Urinary bladder (tissue), 4 donors: ENCODE results near the gene AQP12A. TPM values are rescaled to one million over a fixed set of nuclear protein-coding genes. Genes with fewer than 3 reads are reported as not detected.

ENCODE experiments used
- DNase-seq: peaks from one replicate; pipeline ENCODE4 v3.0.0-alpha.2; 2015; ENCODE audit errors: extremely low spot score
- H3K27ac ChIP-seq: one replicate; pipeline ENCODE4 v1.5.1; 2013; ENCODE audit warnings: low read depth, mild to moderate bottlenecking, moderate library complexity
- H3K36me3 ChIP-seq: one replicate; pipeline ENCODE4 v1.6.1; 2013; ENCODE audit warnings: mild to moderate bottlenecking, moderate library complexity; ENCODE audit not compliant: insufficient read depth
- H3K4me1 ChIP-seq: one replicate; pipeline ENCODE4 v1.6.1; 2013; ENCODE audit warnings: mild to moderate bottlenecking, moderate library complexity; ENCODE audit not compliant: insufficient read depth
- H3K4me3 ChIP-seq: one replicate; pipeline ENCODE4 v1.5.1; 2013; ENCODE audit warnings: low read depth, low read length
- WGBS: extraction: QIAGEN DNeasy Blood & Tissue Kit; methylation state at CpG from one replicate; pipeline ENCODE4 v1.1.7; 2013; 5-methylcytosine and 5-hydroxymethylcytosine counted together
- polyA plus RNA-seq: library from polyadenylated mRNA; stranded (reverse); fragments of 200-250 nt; gene quantifications from one replicate; pipeline ENCODE4 v1.2.3, GENCODE V29; 2013
- total RNA-seq: library from RNA; depleted of rRNA; stranded (reverse); fragments of >200 nt; gene quantifications from one replicate; pipeline ENCODE4 v1.2.3, GENCODE V29; 2014
- donor health status: healthy with polysubstance abuse.
- donor health status: healthy.

Gene AQP12A
- total and polyA plus RNA-seq, 2 donors: not detected

DNA sequence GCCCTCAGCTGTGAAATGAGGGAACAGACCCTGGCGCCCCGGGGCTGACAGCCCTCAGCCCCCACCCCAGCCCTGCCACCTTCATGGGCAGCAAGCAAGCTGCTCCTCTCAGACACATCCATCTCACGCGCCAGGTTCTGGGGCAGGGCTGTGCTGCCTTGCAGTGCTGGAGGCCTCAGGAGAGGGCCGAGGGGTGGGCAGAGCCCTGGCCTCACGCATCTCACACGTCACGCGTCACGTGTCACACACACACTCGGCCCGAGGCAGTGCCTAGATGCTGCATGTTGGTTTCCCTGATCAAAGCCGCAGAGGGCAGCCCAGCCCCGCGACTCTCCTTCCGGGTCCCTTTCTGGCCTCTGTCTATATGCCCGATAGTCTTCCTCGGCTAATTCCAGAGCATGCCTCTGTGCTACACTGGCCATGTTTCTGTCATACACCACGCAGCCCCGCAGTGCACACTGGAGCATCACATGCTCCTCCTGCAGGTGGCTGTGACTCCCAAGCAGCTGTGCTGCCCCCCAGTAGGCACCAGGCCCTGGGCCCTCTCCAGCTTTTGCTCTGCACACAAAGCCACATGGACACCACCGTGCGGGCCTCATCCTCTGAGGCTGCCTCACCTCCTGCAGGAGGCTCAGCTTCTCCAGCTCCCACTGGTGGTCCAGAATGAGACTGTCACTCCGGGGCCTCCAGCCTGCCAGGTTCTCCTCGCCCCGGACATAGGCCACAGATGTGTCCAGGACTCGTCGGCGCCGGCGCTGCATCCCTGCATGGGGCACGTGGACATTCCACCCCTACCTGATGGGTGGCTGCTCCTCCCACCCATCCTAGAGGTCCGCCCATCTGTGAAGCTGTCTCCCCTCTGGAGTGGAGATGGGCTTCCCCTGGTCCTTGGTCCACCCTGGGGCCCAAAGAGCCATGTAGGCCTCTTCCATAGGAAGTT, 31.4 kb downstream of the AQP12A start:
- no peak overlapping the region for H3K4me3 ChIP-seq
- H3K4me1 ChIP-seq: no peaks in the 10 kb centered on the region
- DNase-seq: no peak
- no peak overlapping the region for H3K27ac ChIP-seq
- 84% methylated on average over 32 of the region's 32 CpGs for WGBS
- no peaks in the 10 kb centered on the region for H3K36me3 ChIP-seq

DNA sequence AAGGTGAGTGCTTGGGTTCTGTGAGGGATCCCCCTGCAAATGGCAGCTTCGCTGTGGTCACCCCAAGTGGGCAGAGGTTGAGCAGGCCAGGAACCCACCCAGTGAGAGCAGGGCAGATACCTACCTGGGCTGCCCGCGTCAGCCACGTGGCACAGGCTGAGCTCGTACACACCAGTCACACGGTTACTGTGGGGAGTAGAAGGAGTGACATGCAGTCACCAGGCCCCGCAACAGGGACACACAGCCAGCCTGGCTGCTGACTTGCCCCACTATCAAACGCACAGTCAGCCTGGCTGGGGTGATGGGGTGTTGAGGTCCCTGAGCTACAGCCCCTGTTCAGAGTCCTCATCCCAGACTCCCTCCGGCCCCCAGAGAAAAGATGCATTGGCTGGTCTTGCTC, 32.2 kb downstream of the AQP12A start:
- no peak overlapping the region for H3K4me3 ChIP-seq
- no peaks in the 10 kb centered on the region for H3K36me3 ChIP-seq
- DNase-seq: no peak
- WGBS: 96% methylated on average over 9 of the region's 9 CpGs
- no peak overlapping the region for H3K27ac ChIP-seq
- H3K4me1 ChIP-seq: no peaks in the 10 kb centered on the region

DNA sequence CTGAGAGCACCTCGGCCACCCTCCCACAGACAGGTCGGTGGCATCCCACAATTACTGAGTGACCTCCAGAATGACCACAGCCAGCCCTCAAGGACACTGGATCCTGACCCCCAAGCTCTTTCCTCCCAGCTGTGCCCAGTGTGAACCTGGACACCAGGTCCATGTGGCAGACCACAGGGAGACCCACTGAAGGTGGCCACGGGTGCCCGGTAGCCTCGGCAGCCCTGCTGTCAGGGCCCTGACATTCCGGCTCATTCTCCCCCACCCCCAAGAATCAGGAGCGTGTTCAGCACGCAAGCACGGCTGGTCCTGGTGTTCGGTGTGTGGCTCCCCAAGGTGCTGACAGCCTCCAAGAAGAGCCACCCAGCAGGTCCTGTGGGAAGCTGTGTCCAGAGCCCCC, 32.8 kb downstream of the AQP12A start:
- Histone ChIP-seq H3K27ac (no peak overlapping the region), H3K4me3 (no peak overlapping the region), H3K4me1 (no peaks in the 10 kb centered on the region), H3K36me3 (no peaks in the 10 kb centered on the region)
- DNase-seq: no peak
- 93% methylated on average over 10 of the region's 10 CpGs for WGBS

DNA sequence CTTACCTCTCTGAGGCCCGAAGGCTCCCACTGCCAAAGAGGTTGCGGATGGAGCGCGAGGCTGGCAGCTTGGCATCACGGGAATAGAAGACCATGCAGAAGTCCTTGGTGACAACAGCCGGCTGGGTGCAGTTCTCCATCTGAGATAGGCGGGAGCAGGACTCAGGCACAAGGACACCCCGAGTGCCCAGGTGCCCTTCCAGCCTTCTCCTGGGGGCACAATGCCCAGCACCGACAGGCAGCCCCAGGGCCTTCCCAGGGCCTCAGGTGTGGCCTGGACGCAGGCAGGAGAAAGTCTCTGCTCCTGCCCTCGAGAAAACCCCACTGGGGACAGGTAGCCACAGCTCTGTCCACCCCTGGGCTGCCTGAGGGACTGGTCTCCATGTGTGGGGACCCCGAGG, 33.6 kb downstream of the AQP12A start:
- Histone ChIP-seq H3K27ac (no peak overlapping the region), H3K4me1 (no peaks in the 10 kb centered on the region), H3K36me3 (no peaks in the 10 kb centered on the region), H3K4me3 (no peak overlapping the region)
- 91% methylated on average over 12 of the region's 12 CpGs for WGBS
- DNase-seq: no peak

DNA sequence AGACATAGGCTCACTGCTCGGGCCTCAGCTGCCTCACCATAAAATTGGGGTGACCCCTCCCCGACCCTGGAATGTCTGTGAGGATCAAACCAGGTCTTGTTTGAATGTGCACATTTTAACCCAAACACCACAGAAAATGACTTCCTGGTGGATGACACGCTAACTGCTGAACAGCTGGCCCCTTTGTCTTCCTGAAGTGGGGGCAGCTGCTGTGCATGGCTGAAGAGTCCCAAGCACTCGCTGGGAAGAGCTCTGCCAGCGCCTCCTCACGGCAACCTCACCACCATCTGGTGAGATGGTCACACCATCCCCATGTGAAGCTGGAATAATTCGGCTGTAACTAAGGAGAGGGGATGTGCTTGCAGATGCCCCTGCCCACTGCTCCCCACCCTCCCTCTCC, 34.0 kb downstream of the AQP12A start:
- Histone ChIP-seq H3K4me1 (no peaks in the 10 kb centered on the region), H3K4me3 (no peak overlapping the region), H3K36me3 (no peaks in the 10 kb centered on the region), H3K27ac (no peak overlapping the region)
- no peak for DNase-seq
- 76% methylated on average over 7 of the region's 7 CpGs for WGBS

DNA sequence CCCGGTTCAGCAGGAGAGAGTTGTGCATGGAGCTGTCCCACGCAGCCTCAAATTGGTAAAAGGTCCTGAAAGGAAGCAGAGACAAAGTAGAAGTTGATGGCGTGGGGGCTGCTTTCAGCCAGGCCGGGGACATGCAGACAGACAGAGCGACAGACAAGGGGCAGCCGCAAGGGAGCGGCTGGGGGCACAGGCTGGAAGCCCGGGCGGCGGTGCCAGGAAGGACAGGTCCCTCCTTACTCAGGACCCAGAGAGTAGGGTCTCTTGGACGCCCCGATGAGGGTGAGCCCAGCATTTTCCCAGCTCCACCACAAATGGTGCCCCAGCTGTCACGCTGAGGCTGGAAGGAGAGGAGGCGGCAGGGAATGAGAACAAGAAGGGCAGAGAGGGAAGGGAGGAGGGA, 35.2 kb downstream of the AQP12A start:
- H3K36me3 ChIP-seq: no peaks in the 10 kb centered on the region
- no peaks in the 10 kb centered on the region for H3K4me1 ChIP-seq
- no peak overlapping the region for H3K4me3 ChIP-seq
- 86% methylated on average over 14 of the region's 14 CpGs for WGBS
- no peak for DNase-seq
- no peak overlapping the region for H3K27ac ChIP-seq

DNA sequence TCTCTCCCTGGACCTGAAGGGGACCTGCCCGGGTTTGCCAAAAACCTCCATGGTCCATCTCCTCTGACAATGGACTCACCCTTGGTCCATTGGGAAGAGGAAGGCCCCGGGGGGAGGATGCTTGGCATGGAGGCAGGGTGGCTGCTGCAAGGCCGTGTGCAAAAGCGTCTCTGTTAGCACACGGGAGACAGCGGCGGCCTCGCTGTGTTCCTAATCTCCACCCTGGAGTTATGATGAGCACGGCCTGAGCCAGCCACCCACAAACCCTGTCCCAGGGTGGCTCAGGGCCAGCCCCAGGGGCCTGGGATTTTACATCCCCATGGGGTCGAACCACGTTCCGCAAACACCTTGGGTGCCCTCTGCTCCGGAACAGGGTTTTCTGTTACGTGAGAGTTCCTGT, 35.8 kb downstream of the AQP12A start:
- no peak for DNase-seq
- Histone ChIP-seq H3K4me3 (no peak overlapping the region), H3K36me3 (no peaks in the 10 kb centered on the region), H3K27ac (no peak overlapping the region), H3K4me1 (no peaks in the 10 kb centered on the region)
- 89% methylated on average over 14 of the region's 14 CpGs for WGBS

DNA sequence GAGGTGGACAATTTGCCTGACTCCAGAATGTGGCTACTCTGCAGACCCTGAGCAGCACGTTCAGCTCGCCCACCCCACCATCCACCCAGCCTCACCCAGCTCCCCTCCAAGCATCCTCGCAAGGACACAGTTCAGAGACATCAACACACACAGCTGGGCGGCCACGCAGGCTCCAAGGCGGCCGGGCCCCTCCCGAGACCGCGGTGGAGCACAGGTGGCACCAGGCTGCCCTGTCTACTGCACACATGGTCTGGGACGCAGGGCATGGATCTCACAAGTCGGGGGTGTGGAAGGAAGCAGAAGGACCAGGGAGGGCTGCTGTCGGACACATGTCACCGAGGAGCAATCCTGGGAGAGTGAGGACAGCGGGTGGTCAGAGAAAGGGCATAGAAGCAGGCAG, 36.2 kb downstream of the AQP12A start:
- H3K4me1 ChIP-seq: no peaks in the 10 kb centered on the region
- 90% methylated on average over 15 of the region's 15 CpGs for WGBS
- H3K27ac ChIP-seq: no peak overlapping the region
- no peaks in the 10 kb centered on the region for H3K36me3 ChIP-seq
- no peak overlapping the region for H3K4me3 ChIP-seq
- no peak for DNase-seq

DNA sequence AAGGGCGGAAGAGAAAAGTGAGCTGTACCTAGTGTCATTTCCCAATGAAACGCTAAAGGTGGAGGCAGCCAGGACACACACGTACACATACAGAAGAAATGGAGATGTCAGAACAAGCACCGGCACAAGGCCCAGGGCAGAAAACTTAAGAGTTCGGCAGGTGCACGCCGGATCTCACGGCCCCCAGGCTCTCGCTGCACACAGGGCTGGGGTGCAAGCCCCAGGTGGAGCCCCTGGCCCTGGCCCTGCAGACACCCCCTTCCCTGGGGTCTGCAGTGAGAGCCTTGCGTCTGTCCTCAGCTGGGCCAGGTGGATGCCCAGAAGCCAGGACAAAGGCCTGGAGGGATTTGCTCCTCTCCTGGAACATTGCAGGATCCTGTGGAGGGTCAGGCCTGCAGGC, 36.7 kb downstream of the AQP12A start:
- WGBS: 92% methylated on average over 10 of the region's 10 CpGs
- H3K36me3 ChIP-seq: no peaks in the 10 kb centered on the region
- no peak overlapping the region for H3K4me3 ChIP-seq
- H3K27ac ChIP-seq: no peak overlapping the region
- DNase-seq: no peak
- no peaks in the 10 kb centered on the region for H3K4me1 ChIP-seq

DNA sequence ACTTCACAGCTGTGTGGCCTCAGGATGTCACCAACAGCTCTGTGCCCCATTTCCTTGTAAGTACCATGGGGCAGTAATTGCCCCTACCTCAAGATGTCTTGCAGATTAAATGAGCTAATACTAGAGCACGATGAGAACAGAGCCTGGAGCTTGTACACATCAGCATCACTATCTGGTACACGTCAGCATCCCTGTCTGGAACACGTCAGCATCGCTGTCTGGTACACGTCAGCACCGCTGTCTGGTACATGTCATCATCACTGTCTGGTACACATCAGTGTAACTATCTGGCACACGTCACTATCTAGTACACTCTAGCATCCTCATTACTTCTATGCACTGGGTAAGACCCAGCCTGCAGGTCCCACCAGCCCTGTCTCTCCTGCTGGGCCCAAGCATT, 37.2 kb downstream of the AQP12A start:
- Histone ChIP-seq H3K4me1 (no peaks in the 10 kb centered on the region), H3K4me3 (no peak overlapping the region), H3K36me3 (no peaks in the 10 kb centered on the region), H3K27ac (no peak overlapping the region)
- DNase-seq: no peak
- 70% methylated on average over 7 of the region's 7 CpGs for WGBS

DNA sequence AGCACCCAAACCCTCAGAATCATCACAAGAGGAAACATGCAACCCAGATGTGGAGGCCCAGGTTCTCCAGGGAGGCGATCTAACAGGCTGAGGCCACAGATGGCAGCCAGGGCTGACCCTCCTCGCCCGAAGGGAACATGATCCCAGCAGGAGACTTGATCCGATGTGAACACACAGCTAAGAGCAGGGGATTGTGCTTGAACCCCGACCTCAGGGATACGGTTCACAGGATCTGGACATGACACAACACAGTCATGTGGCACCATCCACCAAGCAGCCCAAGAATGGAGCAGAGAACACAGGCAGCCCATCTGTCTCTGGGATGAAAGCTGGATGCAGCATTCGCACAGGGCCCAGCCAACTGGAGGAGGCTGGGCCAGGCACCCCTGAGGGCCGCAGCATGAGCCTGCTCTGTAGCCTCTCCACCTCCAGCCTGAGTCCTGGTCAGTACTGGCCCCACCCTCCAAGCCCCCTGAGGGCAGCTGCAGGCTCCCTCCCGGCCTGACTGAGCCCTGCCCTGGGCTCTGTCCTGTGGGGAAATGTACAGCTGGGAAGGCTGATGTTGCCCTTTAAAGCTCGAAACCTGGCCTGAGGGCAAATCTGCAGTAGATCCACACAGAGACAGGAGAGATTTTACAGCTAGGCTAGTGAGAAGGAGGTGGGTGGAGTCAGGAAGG, 39.0 kb downstream of the AQP12A start:
- 80% methylated on average over 10 of the region's 10 CpGs for WGBS
- Histone ChIP-seq H3K4me3 (no peak overlapping the region), H3K4me1 (no peaks in the 10 kb centered on the region), H3K27ac (no peak overlapping the region), H3K36me3 (no peaks in the 10 kb centered on the region)
- no peak for DNase-seq

DNA sequence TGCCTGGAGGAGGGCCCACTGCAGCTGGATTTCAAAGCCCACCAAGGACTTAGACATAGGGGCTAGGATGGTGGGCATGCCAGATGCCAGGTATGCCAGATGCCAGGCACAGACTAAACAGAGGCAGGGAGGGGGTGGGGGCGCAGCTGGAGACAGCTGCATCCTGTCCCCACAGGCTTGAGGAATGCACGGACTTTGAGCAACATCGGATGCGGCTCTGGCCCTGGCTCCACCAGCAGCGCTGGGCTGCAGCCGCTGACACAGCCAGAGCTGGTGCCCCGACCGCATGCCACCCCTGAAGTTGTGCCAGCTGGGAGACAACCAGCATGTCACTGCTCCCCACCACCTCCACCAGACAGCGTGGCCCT, 39.5 kb downstream of the AQP12A start:
- no peaks in the 10 kb centered on the region for H3K4me1 ChIP-seq
- 26% methylated on average over 9 of the region's 9 CpGs for WGBS
- no peak overlapping the region for H3K4me3 ChIP-seq
- H3K27ac ChIP-seq: no peak overlapping the region
- DNase-seq: no peak
- no peaks in the 10 kb centered on the region for H3K36me3 ChIP-seq

DNA sequence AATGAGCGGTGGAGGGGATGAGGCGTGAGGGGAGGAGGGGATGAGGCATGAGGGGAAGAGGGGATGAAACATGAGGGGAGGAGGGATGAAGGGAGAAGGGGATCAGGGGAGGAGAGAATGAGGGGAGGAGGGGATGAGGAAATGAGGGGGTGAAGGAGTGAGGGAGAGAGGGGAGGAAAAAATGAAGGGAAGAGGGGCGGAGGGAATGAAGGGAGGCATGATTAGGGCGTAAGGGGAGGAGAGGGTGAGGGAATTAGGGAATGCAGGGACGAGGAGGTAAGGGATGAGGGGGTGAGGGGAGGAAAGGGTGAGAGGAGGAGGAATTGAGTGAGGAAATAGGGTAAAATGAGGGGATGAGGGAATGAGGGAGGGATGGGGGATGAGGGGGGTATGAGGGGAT, 40.5 kb downstream of the AQP12A start:
- no peak overlapping the region for H3K27ac ChIP-seq
- no peak overlapping the region for H3K4me3 ChIP-seq
- WGBS: 84% methylated on average over 5 of the region's 5 CpGs
- H3K36me3 ChIP-seq: no peaks in the 10 kb centered on the region
- DNase-seq: no peak
- H3K4me1 ChIP-seq: no peaks in the 10 kb centered on the region

DNA sequence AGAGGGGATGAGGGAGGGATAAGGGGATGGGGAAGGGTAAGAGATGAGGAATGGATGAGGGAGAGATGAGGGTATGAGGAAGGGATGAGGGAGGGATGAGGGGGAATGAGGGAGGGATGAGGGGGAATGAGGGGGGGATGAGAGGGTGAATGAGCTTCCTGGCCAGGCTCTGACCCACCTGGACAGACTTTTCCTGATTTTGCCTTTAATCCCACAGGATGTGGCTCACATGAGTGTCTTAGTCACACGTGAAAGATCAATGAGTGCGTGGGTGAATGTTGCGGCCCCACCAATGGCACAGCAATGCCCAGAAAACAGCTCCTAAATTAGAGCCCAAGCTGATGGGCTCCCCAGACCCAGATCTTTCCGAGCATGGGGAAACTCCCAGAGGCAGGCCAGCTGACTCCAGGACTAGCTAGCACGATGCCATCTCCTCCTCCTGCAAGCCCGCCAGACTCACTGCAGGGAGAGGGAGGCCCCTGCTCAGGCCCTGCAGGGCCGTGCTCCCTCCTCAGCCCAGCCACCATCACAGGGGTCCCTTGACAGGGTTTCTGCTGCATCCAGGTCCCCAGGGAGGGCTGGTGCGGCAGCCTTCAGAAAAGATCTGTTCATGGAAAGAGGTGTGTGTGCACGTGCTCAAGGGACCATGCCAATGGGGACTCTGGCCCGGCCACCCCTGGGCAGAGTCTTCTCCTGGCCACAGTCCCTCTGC, 41.4 kb downstream of the AQP12A start:
- Histone ChIP-seq H3K4me3 (no peak overlapping the region), H3K36me3 (no peaks in the 10 kb centered on the region)
- WGBS: 84% methylated on average over 10 of the region's 10 CpGs

More for the DNA sequence above, 41.4 kb downstream of the AQP12A start:
- Histone ChIP-seq H3K27ac (no peak overlapping the region), H3K4me1 (no peaks in the 10 kb centered on the region)
- DNase-seq: no peak
